GM23338 (cell line): ENCODE measurements around the gene MND1.

Experiments used
- EZH2 ChIP-seq: fragments of 200-600 bp; sonication (generic); IDR thresholded peaks from one replicate; pipeline ENCODE4 v1.8.0; 2017; ENCODE audit warnings: antibody characterized with exemption, mild to moderate bottlenecking, low read depth; ENCODE audit not compliant: unreplicated experiment
- NANOG ChIP-seq: IDR thresholded peaks from 2 replicates; pipeline ENCODE4 v1.6.1; 2016; ENCODE audit warnings: antibody characterized with exemption, borderline replicate concordance
- REST ChIP-seq: IDR thresholded peaks from one replicate; pipeline ENCODE4 v1.6.1; 2018; ENCODE audit warnings: antibody characterized with exemption; ENCODE audit not compliant: unreplicated experiment

DNA sequence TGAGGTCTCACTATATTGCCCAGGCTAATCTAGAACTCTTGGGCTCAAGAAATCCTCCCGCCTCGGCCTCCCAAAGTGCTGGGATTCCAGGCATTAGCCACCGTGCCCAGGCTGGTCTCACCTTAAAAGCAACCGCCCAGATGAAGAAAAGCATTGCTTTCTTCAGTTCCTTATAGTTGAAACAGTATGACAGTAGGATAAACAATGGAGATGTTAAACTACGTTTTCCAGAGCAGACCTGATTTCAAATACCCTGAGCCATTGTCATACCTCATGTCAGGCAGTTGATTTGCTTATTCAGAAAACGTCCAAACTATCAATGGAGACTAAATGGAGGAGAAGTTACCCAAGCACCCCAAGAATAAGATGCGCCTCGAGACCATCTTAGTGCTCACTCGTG lies 95.3 kb downstream of the MND1 start:
- no peak for TF ChIP-seq NANOG
- no peak for TF ChIP-seq EZH2
- no peak for TF ChIP-seq REST
